GM19438 (cell line): ENCODE data around the gene LDHAL6A.

Experiments
- ATAC-seq: cut with Tn5 transposase; IDR thresholded peaks from one replicate; pipeline ENCODE4 v1.9.1; 2021; ENCODE audit warnings: low read depth; ENCODE audit not compliant: unreplicated experiment

LDHAL6A gene

GRCh38 chr11:18490319-18490718, 34.7 kb downstream of the LDHAL6A start:
- no peak for ATAC-seq

- ATAC-seq, result no peak
These were observed 35.3 kb downstream of the LDHAL6A start for GRCh38 chr11:18490736-18491485.

- no peak for ATAC-seq
These were observed 36.3 kb downstream of the LDHAL6A start for GRCh38 chr11:18491924-18492323.

- no peak for ATAC-seq
These were observed 37.2 kb downstream of the LDHAL6A start for GRCh38 chr11:18492888-18493287.

GRCh38 chr11:18493310-18493709, 37.7 kb downstream of the LDHAL6A start:
- ATAC-seq, result no peak

- ATAC-seq, result no peak
These were observed 39.6 kb downstream of the LDHAL6A start for GRCh38 chr11:18495271-18495670.

- ATAC-seq, result no peak
These were observed 40.0 kb downstream of the LDHAL6A start for GRCh38 chr11:18495703-18496102.

- ATAC-seq, result no peak
These were observed 42.4 kb downstream of the LDHAL6A start for GRCh38 chr11:18498039-18498438.

- no peak for ATAC-seq
These were observed 46.0 kb downstream of the LDHAL6A start for GRCh38 chr11:18501629-18502028.

- ATAC-seq, result no peak
These were observed 46.7 kb downstream of the LDHAL6A start for GRCh38 chr11:18502352-18502751.

- no peak for ATAC-seq
These were observed 65.5 kb downstream of the LDHAL6A start for GRCh38 chr11:18521122-18521521.

GRCh38 chr11:18522388-18522787, 66.7 kb downstream of the LDHAL6A start:
- no peak for ATAC-seq

GRCh38 chr11:18523084-18523483, 67.4 kb downstream of the LDHAL6A start:
- ATAC-seq, result no peak

- ATAC-seq, result no peak
These were observed 68.6 kb downstream of the LDHAL6A start for GRCh38 chr11:18524248-18524647.

GRCh38 chr11:18526130-18526520, 70.5 kb downstream of the LDHAL6A start:
- ATAC-seq, result no peak

GRCh38 chr11:18526521-18527296, 71.1 kb downstream of the LDHAL6A start, which contains the start of gene TSG101:
Gene TSG101 (minus strand): TSS chr11:18526942. CDS start chr11:18526816, 126 bp downstream.
- peak; percentile 96 for ATAC-seq

- no peak for ATAC-seq
These were observed 71.9 kb downstream of the LDHAL6A start for GRCh38 chr11:18527512-18527911.
